ENCODE data around the gene DUSP7.

DUSP7 gene

DNA sequence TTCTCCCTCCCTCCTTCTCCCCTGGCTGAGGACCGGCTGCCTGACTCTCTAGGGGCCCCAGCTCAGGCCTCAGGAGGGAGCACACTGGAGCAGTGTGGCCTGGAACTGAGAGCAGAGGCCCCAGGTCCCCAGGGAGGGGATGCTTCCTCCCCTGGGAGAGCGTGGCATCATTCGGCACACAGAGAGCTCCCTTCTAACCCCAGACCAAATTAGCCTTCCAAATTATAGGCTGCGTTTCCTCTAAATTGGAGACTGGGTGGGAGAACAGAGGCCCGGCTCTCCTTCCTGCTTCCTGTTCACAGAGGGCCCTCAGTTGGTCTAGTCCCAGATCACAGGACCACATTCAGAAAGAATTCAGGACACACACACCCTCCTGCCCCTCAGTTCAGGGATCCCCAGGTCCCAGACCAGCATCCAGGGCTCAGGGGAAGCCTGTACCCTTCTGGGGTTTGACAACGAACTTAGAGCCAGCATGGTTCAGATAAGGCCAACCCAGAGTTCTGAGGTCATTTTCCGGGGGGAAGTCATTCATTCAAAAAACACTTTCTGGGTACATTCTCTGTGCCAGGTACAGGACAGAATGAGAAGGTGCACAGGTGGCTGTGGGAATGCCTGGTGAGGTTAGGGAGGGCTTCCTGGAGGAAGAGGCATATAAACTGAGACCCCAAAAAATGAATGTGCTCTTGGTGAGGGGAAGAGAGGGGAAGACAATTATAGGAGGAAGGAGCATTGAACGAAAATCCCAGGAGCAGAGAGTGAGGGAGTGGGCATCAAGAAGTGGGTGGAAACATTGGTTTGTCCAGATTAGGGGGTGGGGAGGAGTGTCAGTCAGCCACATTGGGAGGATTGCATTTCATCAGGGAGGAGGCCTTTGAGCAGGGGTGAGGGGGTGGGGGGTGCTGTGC is 32.3 kb downstream of the DUSP7 start:
- DNase-seq, result no peak

DNA sequence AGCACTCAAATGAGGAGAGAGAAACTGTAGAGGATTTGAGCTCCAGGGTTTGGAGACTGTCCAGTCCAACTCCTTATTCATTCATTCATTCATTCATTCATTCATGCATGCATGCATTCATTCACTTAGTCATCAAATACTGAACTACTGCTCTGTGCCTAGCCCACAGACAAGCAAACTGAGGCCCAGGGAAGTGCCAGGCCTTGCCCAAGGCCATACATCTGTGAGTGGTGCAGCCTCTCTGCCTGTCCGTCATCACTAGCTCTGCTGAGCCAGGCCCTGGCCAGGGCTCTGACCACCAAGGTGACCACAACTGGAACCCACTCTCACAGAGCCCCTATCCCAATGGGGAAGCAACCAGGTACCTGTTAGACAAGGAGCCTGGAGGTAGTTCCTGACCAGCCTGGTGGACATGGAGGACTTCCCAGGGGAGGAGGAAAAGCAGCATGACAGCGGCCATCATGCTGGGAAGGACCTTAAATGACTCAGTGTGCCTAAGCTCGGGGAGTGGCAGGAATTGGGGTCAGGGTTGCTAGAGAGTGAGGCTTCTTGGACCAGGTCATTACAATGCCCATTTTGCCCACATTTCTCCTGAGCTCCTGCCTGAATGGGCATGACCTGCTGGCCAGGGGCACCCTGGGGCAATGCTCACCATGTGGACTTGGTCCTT is 33.1 kb downstream of the DUSP7 start:
- DNase-seq, result no peak

DNA sequence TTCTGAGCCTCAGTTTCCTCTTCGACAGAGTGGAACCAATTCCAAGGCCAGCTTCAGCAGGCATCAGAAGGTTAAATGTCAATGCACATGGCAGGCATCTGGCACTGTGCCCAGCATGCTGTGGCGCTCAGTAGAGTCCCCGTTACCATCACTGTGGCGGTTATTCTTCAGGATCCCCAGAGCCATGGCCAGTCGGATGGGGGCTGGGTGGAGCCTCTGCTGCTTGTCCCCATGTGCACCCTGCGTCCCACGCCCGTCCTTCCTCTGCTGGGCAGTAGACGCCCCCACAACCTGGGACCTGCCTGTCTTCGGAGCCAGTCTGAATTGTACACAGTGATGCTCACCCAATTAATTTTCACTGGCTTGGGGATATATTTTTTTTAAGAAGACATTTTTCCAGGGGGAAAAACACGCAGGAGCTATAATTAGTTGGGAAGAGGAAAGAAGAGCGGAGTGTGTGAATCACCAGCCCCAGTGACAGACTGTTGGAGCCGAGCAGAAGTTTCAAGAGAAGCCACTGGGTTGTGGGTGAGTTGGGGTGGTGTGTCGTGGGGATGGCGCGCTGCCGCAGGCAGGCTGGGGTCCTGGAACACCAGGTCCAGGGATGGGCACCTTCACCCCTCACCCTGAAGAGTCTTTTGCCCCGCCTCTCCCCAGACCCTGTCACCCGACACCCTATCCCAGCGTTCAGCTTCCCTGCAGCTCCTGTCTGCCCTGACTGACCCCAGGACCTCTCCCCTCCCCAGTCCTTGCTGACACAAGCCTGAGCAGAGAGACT is 33.9 kb downstream of the DUSP7 start:
- DNase-seq, result no peak

DNA sequence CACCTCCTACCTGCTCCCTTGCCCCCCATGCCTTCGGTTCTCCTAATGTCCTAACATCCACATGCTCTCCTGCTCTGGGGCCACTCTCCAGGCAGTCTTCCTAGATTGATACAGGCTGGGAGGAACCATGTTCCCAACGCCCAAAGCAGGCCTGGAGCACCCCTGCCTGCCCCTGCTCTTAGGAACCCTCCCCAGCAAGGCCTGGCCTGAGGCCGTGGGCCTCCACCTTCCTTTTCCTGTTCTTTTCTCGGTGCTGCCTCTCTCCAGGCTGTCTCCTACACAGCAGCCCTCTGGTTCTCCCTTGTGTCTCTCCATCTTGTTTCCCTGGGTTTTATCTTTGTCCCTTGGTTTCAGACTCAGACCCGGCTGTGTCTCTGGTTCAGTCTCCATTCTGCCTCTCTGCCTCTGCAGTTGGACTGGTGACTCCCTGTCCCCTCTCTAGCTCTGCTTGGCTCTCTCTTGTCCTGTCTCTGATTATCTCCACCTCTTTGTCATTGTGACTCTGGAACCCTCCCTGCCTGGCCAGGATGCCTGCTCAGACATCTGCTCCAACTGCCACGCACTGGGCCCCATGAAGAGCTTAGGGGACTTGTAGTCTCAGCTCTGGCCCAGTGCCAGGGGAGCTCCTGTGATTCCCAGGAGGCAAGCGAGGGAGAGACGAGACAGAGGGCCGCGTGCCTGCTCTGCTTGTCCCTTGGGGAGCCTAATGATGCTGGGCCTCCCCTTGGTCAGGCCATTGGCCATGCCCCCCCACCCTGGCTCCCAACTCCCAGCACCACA is 34.7 kb downstream of the DUSP7 start:
- DNase-seq, result no peak

DNA sequence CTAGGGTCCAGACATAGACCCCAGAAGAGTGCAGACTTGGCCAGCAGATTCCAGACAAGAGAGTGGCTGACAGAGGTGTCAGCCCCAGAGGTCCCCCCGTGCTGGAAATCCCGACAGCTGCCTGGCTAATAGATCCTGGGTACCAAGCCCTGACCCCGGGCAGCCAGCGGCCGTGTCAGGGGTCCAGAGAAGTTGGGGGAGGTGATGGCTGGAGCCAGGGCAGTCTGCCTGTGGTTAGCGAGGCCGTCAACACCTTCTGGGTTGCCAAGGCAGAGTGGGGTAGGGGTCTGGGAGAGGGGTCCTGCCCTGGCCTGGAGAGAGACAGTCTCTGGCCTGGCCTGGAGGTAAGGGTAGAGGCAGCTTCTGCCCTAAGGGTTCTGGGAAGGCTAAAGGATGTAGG is 35.6 kb downstream of the DUSP7 start:
- DNase-seq, result no peak

DNA sequence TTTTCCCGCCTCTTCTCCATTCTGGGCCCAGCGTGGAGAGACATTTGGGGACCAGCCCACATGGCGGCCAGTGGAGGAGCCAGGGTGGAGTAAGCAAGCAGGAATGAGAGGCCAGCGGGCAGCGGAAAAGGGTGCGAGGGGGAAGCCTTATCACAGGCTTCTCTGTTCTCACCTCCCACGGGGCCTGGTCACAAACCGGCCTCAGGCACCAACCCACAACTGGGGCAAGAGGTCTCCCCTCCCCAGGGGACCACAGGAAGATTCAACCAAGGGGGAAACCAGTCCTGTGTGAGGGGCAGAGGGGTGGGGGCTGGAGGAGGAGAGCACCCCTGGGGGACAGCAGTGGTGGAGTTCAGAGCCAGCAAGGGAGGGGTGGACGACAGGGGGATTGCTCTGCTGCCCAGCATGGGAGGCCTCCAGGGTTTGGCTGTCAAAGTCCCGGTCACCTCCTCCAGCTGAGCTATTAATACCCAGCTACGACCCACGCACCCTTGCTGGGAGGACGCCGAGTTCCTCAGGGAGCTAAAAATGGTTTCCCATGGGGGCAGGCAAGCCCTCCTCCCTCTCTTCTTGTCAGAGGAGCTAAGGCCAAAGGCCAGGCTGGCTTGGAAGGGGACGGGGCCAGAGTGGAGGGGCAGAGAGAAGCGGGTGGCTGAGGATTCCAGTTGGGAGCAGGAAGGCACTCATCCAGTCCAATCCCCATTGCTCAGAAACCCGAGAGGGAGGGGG is 36.9 kb downstream of the DUSP7 start:
- DNase-seq, result no peak

DNA sequence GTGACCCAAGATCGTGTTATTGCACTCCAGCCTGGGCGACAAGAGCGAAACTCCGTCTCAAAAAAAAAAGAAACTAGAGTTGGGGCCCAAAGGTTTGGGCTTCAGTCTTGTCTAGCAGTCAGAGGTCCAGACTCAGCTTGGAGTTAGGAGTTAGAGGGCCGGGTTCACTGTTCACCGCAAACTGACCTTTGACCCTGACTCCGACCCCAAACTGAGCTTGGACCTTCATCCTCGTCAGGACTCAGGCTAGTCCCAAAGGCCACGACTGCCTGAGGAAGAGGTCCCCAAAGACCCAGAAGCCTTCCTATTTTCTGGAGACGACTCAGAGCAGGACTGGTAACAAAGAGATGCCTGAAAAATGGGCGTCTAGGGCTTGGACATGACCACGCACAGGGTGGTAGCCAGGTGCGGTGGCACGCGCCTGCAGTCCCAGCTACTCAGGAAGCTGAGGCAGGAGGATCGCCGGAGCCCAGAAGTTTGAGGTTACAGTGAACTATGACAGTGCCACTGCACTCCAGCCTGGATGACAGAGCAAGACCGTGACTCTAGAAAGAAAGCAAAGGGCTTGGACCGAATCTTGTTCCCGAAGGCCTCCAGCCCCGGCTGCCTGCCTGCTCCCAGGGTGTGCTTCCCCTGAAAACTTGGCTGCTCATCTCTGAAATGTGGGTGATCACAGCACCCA is 37.9 kb downstream of the DUSP7 start:
- no peak for DNase-seq

DNA sequence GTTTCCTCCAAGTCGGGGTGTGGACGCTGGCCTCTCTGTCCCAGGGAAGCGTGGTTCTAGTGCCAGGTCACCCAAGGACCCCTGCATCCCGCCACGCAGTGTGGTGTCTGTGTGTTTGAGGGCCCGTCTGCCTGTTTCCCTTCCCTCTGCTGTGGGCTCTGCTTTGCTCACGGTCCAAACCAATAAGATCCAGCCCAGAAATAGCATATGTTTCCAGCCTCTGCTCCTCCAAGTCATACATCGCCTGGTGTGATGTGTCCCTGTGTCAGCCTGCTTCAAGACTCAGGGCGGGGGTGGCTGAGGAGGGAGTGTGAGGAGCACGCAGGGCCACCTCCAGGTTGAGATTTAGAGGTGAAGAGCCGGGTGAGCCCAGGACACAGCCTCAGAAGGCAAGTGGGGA is 38.8 kb downstream of the DUSP7 start:
- DNase-seq, result no peak

DNA sequence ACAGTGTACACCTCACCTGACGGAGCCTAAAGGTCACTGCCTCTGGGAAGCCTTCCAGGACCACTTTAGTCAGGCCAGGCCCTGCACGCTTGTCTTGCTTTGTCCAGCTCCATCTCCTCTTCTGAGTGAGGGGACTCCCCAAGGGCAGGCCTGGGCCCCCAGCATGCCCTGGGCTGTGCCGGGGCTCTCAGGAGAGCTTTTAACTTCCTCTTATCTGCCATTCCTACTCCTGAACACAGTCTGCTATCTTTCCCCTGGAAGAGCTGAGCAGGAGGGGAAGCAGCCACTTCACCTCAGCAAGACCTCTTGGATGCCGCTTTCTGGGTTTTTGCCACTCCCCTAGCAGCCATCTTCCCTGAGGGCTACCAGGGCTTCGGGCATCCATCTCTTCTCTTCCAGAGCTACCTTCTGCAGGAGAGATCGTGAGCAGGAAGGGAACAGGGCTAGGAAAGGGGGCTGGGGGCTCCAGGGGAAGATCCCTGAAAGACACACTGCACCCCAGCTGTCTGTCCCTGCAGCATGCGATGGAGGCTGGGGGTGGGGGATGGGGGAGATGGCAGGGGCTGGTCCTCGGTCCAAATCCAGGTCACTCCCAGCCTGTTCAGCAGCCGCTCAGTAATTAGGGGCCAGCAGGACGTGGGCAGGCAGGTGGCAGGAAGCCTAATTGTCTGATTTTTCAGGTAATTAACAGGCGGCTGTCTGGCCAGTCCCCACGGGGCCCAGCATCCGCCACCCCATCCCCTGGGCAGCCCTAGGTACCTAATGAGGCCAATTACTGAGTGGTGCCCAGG is 40.7 kb downstream of the DUSP7 start:
- DNase-seq, result no peak

DNA sequence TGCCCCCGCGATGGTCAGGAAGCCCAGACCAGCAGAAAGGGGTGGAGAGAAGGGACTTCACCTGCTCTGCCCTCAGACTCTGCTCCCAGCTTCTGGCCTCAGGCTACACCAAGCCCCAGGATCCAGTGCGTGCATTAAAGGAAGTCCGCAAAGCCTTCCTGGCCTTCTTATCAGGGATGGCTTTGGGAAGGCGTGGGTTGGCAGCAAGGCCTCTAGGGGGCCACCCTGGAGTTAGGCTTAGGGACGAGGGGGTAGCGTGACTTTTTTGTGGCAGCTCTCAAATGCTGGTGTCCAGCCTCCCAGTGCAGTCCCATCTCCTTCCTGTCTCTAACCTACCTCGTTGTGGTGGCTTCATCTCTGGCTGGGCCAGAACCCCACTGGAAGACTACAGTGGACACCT is 41.8 kb downstream of the DUSP7 start:
- DNase-seq, result no peak

DNA sequence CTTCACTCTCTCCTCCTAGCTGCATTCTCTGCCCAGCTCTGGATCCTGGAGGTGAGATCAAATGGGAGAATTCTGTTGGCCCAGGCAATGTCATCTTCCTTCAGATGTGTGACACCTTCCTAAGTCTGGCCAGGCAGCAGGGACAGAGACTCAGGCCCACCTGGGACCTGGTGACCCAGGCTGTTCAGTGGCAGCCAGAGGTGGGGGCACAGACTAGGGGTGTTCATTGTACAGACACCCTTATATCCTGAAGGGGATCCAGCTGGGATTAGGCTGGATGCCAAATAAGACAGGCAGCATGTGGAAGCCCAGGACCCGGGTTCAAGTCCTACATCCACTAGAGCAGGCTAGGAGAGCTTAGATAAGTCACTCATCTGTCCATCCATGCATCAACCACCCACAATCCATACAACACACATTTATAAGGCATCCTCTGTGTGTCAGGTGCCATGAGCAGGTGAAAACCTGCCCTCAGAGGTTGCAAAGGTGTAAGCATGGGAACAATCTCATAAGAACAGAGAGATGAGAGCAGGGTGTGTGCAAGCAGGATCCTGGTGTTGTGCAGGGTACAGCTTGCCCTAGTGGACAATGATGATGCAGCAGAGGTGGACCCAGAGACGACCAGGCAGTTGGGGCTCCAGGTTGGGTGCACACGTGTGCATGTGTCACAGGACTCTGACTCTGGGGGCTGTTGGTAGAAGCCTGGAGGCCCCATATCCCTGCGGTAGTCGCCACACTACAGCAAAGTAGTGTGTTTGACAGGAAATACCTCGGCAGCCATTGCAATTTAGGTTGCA is 42.4 kb downstream of the DUSP7 start:
- DNase-seq, result no peak

DNA sequence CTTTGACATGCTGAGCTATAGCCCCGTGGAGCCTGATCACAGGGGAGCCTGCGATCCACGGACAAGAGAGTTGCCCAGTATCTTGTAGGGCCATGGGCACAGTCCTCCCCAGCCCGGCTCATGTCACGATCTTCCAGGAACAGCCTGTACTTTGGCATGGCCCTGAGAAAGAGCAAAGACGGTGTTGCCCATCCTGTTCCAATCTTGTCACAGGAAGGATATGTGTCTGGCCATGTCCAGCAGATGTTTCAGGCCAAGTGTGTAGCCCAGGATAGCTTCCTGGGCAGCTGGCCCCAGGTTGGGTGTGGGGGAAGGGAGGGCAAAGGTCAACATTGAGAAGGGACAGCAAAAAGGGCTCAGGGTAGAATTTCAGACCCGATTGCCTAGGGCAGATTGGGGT is 43.7 kb downstream of the DUSP7 start:
- no peak for DNase-seq

DNA sequence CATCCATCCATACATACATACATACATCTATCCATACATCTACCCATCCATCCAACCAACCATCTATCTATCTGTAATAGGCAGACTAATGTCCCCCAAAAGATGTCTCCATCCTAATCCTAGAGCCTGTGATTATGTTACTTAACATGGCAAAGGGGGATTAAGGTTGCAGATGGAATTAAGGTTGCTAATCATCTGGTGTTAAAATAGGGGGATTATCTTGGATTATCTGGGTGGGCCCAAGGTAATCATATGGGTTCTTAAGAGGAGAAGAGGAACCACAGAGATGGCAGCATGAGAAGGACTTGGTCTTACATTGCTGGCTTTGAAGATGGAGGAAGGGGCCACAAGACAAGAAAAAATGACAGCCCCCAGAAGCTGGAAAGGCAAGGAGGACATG is 45.9 kb downstream of the DUSP7 start:
- DNase-seq, result no peak

DNA sequence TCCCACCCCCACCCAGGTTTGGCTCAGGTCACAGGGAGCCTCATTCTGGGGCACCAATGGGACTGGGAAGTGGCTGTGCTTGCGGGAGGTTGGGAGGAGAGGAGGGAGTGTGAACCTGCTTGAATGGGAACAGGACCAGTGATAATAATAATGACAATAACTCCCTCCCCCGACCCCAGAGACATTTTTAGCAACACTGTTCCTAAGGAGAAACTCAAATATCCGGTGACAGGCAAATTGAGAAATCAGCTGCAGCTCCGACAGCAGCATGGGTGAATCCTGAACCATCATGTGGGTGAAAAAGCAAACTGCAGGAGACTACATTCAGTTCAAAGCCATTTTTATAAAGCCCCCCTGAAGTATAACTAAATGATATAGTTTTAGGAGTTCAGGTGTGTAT is 49.1 kb downstream of the DUSP7 start:
- DNase-seq, result no peak

DNA sequence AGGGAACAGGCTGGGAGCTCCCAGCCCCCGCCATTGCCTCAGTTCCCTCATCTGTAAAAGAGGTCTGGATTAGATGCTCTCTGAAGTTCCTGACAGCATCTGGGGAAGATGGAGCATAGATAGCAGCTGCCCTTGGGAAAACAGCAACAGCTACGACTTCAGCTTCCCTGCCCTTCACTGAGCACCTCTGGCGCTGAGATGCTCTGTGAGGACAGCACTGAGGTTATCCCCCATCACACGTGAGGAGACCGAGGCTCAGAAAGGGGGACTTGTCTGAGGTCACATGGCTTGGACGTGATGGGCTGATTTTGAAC is 49.6 kb downstream of the DUSP7 start:
- DNase-seq, result no peak

DNA sequence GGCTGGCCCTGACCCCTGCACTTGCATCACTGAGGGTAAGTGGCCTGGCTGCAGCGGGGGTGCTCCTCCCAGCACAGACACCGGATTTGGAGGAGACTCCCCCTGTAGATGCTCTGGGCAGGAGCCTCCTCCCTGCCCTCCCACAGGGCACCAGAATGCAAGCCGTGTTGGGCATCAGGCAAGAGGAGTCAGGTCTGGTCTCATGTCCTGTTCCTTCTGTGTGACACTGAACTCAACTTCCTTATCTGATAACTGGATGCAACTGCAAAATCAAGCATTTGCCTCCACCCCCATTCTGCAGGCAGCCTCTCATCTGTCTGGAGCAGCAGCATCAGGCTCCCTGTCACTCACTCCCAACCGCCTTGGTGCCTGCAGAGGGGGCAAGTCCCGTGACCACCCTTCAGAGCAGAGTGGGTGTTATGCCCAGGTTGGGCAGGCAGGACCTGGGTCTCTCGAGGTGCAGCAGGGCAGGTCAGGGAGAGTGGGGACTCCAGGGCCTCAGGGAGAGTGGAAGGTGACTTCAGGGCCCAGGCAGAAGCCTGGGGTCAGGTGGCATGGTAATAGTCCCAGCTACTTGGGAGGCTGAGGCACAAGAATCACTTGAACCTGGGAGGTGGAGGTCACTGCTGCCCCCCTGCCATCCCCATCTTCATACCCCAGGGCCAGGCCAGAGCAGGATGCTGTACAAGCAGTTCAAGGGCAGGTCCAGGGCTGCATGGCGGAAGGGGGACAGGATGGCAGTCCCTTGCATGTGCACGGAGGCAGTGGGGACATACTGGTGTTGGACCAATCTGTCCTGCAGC is 50.2 kb downstream of the DUSP7 start:
- DNase-seq, result no peak

DNA sequence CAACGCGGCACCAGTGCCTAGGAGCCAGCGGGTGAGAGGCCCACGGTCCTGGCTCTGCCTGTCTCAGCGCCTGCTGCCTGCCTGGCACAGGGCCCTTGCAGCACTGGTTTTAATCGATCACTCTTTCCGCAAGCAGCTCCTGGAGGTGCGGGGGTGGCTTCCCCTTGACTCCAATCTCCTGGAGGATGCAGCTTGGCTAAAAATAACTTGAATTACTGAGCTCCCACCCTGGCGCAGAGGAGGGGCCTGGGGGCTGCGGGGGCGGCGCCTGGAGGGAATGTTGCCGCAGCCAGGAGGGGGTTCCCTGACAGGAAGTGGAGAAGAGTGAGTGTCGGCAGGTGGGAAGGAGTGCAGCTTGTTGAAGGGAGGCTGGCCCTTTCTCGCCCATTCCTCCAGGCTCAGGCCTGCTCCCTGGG is 50.8 kb downstream of the DUSP7 start:
- no peak for DNase-seq

DNA sequence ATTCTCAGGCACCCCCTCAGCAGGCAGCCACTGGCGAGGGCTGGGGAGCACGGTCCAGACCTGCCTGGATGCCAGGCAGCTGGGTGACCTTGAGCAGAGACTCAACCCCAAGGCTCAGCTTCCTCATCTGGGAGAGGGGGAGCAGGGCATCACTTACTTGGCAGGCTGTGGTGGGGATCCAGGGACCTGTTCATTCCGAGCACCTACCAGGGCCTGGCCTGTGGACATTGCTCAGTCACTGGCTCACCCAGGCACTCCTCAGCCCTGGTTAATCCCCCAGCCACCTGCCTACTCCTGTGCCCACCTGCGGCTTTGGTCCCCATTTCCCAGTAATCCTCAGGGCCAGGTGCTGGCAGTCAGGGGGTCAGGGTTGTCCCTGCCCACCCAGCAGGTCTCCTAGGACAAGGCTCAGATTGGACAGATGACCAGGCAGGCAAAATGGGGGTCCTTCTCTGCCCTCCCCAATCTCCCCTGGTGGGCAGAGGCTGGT is 51.4 kb downstream of the DUSP7 start:
- DNase-seq, result no peak

Data from stimulated activated naive CD4-positive, alpha-beta T cell treated with Interleukin-2 at 50 U/mL for 16 hours (primary cell).